Neural cell (in vitro differentiated cells): ENCODE data around the gene LRRC26.

Experiments used
- CTCF ChIP-seq: fragments of 450-650 bp; IDR thresholded peaks from 2 replicates; pipeline ENCODE4 v1.5.1; 2014; ENCODE audit warnings: antibody characterized with exemption, mild to moderate bottlenecking, moderate library complexity; ENCODE audit not compliant: poor library complexity, severe bottlenecking
- EZH2 ChIP-seq: fragments of 200-600, 300-800 bp; shearing (Covaris generic), sonication (generic); IDR thresholded peaks from 2 replicates; pipeline ENCODE4 v1.6.1; 2014; ENCODE audit warnings: antibody characterized with exemption, low read length, borderline replicate concordance, mild to moderate bottlenecking; ENCODE audit not compliant: insufficient read depth, poor library complexity, severe bottlenecking
- REST ChIP-seq: IDR thresholded peaks from 2 replicates; pipeline ENCODE4 v1.6.1; 2012; ENCODE audit warnings: borderline replicate concordance
- SMC3 ChIP-seq: fragments of 450-650 bp; conservative IDR thresholded peaks from 2 replicates; pipeline ENCODE4 v1.6.1; 2014; ENCODE audit warnings: antibody characterized with exemption, mild to moderate bottlenecking, moderate library complexity; ENCODE audit not compliant: poor library complexity
- TAF1 ChIP-seq: IDR thresholded peaks from 2 replicates; pipeline ENCODE4 v1.6.1; 2012; ENCODE audit warnings: low read depth

- TF ChIP-seq EZH2 (no peak), CTCF (no peak), REST (no peak), SMC3 (no peak), TAF1 (no peak)
These were observed 46.4 kb downstream of the LRRC26 start for GRCh38 chr9:137123468-137123837.
